H1 (cell line): ENCODE measurements around the gene UBR2.

Experiments
- BRCA1 ChIP-seq: IDR thresholded peaks from 2 replicates; pipeline ENCODE4 v1.6.1; 2012; ENCODE audit warnings: low read depth, low read length, improper control_type of control experiment
- CEBPB ChIP-seq: IDR thresholded peaks from 2 replicates; pipeline ENCODE4 v1.6.1; 2012; ENCODE audit warnings: low read depth, low read length
- CTCF ChIP-seq, 3 experiments: IDR thresholded peaks; 1 replicate in 2 of 3; 2 replicates in 1 of 3; pipeline versions ENCODE4 v1.5.1 to v1.6.1; 2011; ENCODE audit warnings: low read length in 3 of 3, mild to moderate bottlenecking in 3 of 3, inconsistent platforms in 2 of 3, low read depth in 1 of 3, moderate library complexity in 1 of 3; ENCODE audit not compliant: insufficient read depth in 1 of 3; ENCODE audit errors: control extremely low read depth in 1 of 3
- EP300 ChIP-seq, 2 experiments: IDR thresholded peaks; 1 replicate in 1 of 2; 2 replicates in 1 of 2; pipeline ENCODE4 v1.6.1; 2011 to 2012; ENCODE audit warnings: low read depth in 2 of 2, low read length in 2 of 2, mild to moderate bottlenecking in 2 of 2, borderline replicate concordance in 1 of 2, inconsistent platforms in 1 of 2, moderate library complexity in 1 of 2
- EZH2 ChIP-seq: fragments of 200-600 bp; sonication (generic); IDR thresholded peaks from 2 replicates; pipeline ENCODE4 v1.7.1; 2012; ENCODE audit warnings: low read depth, mild to moderate bottlenecking, moderate library complexity, low read length, inconsistent platforms; ENCODE audit not compliant: severe bottlenecking
- NRF1 ChIP-seq: IDR thresholded peaks from 2 replicates; pipeline ENCODE4 v1.6.1; 2011; ENCODE audit warnings: mild to moderate bottlenecking, low read depth, low read length, improper control_type of control experiment
- PHF8 ChIP-seq: fragments of 200-600 bp; sonication (generic); conservative IDR thresholded peaks from 2 replicates; pipeline ENCODE4 v1.7.1; 2012; ENCODE audit warnings: low read depth, mild to moderate bottlenecking, inconsistent platforms, low read length, moderate library complexity
- POLR2AphosphoS5 ChIP-seq: IDR thresholded peaks from 2 replicates; pipeline ENCODE4 v1.6.1; 2011; ENCODE audit warnings: low read depth, low read length
- RFX5 ChIP-seq: IDR thresholded peaks from 2 replicates; pipeline ENCODE4 v1.6.1; 2011; ENCODE audit warnings: low read depth, low read length, improper control_type of control experiment, borderline replicate concordance
- SAP30 ChIP-seq: fragments of 300-600 bp; sonication (generic); IDR thresholded peaks from 2 replicates; pipeline ENCODE4 v1.7.1; 2012; ENCODE audit warnings: low read length, moderate library complexity, mild to moderate bottlenecking, inconsistent platforms; ENCODE audit not compliant: insufficient read depth, insufficient replicate concordance
- TCF12 ChIP-seq: IDR thresholded peaks from 2 replicates; pipeline ENCODE4 v1.6.1; 2011; ENCODE audit warnings: low read depth, mild to moderate bottlenecking, low read length
- YY1 ChIP-seq: IDR thresholded peaks from 2 replicates; pipeline ENCODE4 v1.6.1; 2011; ENCODE audit warnings: low read depth, mild to moderate bottlenecking, low read length
- ZNF274 ChIP-seq: IDR thresholded peaks from 2 replicates; pipeline ENCODE4 v1.7.0; 2012; ENCODE audit warnings: low read length, borderline replicate concordance; ENCODE audit errors: extremely low read depth

GRCh38 chr6:42704937-42705374 is 141.1 kb downstream of the UBR2 start:
- TF ChIP-seq RFX5: no peak
- no peak for TF ChIP-seq ZNF274
- no peak for TF ChIP-seq TCF12
- no peak for TF ChIP-seq SAP30
- TF ChIP-seq NRF1: no peak
- no peak for TF ChIP-seq CTCF (IDR thresholded peaks at IDR 0.05; ENCODE audit: control extremely low read depth in 1 of 3, insufficient read depth in 1 of 3, low read depth in 1 of 3, low read length in 3 of 3)
- no peak for TF ChIP-seq EP300 (IDR thresholded peaks at IDR 0.05; ENCODE audit: borderline replicate concordance in 1 of 2, low read depth in 2 of 2, low read length in 2 of 2)
- TF ChIP-seq POLR2AphosphoS5: no peak
- TF ChIP-seq YY1: no peak
- TF ChIP-seq PHF8: no peak
- no peak for TF ChIP-seq BRCA1
- no peak for TF ChIP-seq CEBPB
- no peak for TF ChIP-seq EZH2
